Gastrocnemius medialis (tissue), 4 donors: Measurements from ENCODE around the gene GBP7.

Source experiments
- CTCF ChIP-seq, 5 experiments: fragments of 450-650 bp in 3 of 5; fragments of 200-600 bp in 2 of 5; sonication (generic) in 2 of 5; IDR thresholded peaks in 4 of 5; conservative IDR thresholded peaks in 1 of 5; 1 replicate in 4 of 5; 2 replicates in 1 of 5; pipeline ENCODE4 v1.5.1; 2016 to 2019; ENCODE audit warnings: antibody characterized with exemption in 5 of 5, mild to moderate bottlenecking in 3 of 5, moderate library complexity in 3 of 5
- POLR2A ChIP-seq, 2 donors: fragments of 450-650 bp; IDR thresholded peaks; one replicate each; pipeline ENCODE4 v1.6.1; 2017; ENCODE audit warnings: antibody characterized with exemption in 2 of 2, mild to moderate bottlenecking in 2 of 2, moderate library complexity in 2 of 2

GRCh38 chr1:89095737-89096136, 80.1 kb downstream of the GBP7 start:
- TF ChIP-seq POLR2A (IDR thresholded peaks at IDR 0.05) (no peak), CTCF (IDR thresholded peaks at IDR 0.05 in 4 of 5, conservative IDR thresholded peaks at IDR 0.05 in 1 of 5) (no peak)
